ENCODE measurements around the gene MACROD2.

Gene MACROD2

DNA sequence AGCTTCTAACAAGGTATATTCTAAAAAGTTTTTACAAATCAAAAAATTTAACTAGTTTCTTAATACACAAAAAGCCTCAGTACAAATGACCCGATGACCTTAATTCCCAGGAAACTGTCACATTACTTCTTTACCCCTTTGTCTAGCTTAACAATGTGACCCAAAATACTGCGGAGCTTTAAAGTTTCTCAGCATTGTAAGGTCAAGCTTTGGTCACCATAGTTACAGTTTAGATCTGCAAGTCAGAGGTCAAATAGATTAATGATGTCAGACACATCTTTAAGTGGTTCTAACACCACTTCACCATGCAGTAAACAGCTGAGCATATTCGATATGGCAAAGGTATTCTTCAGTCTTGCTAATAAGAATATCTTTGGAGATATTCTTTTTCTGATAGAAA, 378.9 kb downstream of the MACROD2 start:
- Mint-ChIP-seq H3K36me3 (ENCODE audit: low read depth) (no peaks in the 10 kb centered on the region), H3K27me3 (ENCODE audit: low read depth) (no peaks in the 10 kb centered on the region)

DNA sequence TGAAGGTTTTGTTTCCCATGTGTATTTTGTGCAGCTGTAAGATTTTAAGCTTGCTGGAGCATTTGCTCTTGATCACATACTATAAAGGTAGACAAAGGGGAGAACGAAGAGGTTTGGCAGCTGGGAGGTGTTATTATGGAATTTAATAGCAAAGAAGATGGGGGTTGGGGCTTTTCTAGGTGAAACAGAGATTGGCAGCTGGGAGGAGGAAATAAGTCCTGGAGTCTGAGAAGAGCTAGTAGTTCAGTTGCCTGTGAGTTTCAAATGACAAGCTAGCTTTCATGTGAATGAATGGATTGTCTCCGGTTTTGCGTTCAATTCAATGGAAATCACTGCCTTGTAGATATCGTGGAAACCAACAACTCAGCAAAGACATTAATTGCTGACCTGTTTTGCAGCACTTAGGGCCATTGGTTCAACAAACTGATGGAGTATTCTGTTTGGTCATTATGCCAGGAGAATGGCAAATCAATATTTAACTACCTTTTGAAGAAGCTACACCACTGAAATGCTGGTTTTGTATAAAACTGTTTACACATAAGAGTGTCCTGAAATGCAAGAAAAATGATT, 380.2 kb downstream of the MACROD2 start:
- H3K36me3 Mint-ChIP-seq (ENCODE audit: low read depth): no peaks in the 10 kb centered on the region
- DNase-seq (ENCODE audit: low spot score): no peak
- H3K27ac Mint-ChIP-seq: no peak overlapping the region
- no peak overlapping the region for H3K4me3 Mint-ChIP-seq
- no peaks in the 10 kb centered on the region for H3K4me1 Mint-ChIP-seq (ENCODE audit: low read depth)
- H3K27me3 Mint-ChIP-seq (ENCODE audit: low read depth): no peaks in the 10 kb centered on the region
- peaks cover 20% of the 10 kb centered on the region for H3K9me3 Mint-ChIP-seq

More for the DNA sequence above, 378.9 kb downstream of the MACROD2 start:
- no peak for DNase-seq (ENCODE audit: low spot score)
- Mint-ChIP-seq H3K9me3 (peaks cover 11% of the 10 kb centered on the region), H3K4me3 (no peak overlapping the region), H3K4me1 (ENCODE audit: low read depth) (no peaks in the 10 kb centered on the region), H3K27ac (no peak overlapping the region)

DNA sequence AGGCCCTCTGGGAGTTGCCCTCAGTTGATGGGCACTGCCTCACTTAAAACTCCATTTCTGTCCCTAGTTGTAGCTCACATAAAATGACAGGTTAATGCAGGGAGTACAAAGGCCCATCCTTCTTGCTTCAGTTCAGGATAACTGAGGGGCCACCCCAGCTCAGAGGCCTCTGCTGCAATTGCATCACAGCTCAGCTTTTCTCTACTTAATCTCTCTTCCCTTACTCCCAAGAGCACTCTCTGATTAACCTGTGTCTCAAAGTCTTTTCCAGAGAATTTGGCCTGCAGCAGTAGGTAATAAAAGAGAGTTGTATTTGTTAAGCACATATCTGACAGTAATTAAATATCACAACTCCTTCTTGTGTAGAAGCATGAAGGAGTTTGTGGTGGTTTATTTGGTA, 383.0 kb downstream of the MACROD2 start:
- Mint-ChIP-seq H3K27me3 (ENCODE audit: low read depth) (no peaks in the 10 kb centered on the region), H3K9me3 (peaks cover 26% of the 10 kb centered on the region), H3K4me3 (no peak overlapping the region), H3K4me1 (ENCODE audit: low read depth) (no peaks in the 10 kb centered on the region), H3K27ac (no peak overlapping the region), H3K36me3 (ENCODE audit: low read depth) (no peaks in the 10 kb centered on the region)
- no peak for DNase-seq (ENCODE audit: low spot score)

GRCh38 chr20:14383335-14383734, 388.0 kb downstream of the MACROD2 start:
- H3K9me3 Mint-ChIP-seq: peaks cover 41% of the 10 kb centered on the region
- H3K4me3 Mint-ChIP-seq: no peak overlapping the region
- no peak for DNase-seq (ENCODE audit: low spot score)
- H3K27ac Mint-ChIP-seq: no peak overlapping the region
- H3K27me3 Mint-ChIP-seq (ENCODE audit: low read depth): no peaks in the 10 kb centered on the region
- H3K36me3 Mint-ChIP-seq (ENCODE audit: low read depth): no peaks in the 10 kb centered on the region
- no peaks in the 10 kb centered on the region for H3K4me1 Mint-ChIP-seq (ENCODE audit: low read depth)

GRCh38 chr20:14384416-14385175, 389.3 kb downstream of the MACROD2 start:
- no peak for DNase-seq (ENCODE audit: low spot score)
- Mint-ChIP-seq H3K4me1 (ENCODE audit: low read depth) (no peaks in the 10 kb centered on the region), H3K4me3 (no peak overlapping the region), H3K9me3 (peaks cover 46% of the 10 kb centered on the region), H3K27me3 (ENCODE audit: low read depth) (no peaks in the 10 kb centered on the region), H3K27ac (no peak overlapping the region), H3K36me3 (ENCODE audit: low read depth) (no peaks in the 10 kb centered on the region)

- no peak overlapping the region for H3K27ac Mint-ChIP-seq
- H3K36me3 Mint-ChIP-seq (ENCODE audit: low read depth): no peaks in the 10 kb centered on the region
- H3K27me3 Mint-ChIP-seq (ENCODE audit: low read depth): no peaks in the 10 kb centered on the region
Observed at GRCh38 chr20:14385176-14385740, 389.9 kb downstream of the MACROD2 start.

GRCh38 chr20:14386726-14387125, 391.4 kb downstream of the MACROD2 start:
- Mint-ChIP-seq H3K4me3 (no peak overlapping the region), H3K27me3 (ENCODE audit: low read depth) (no peaks in the 10 kb centered on the region), H3K27ac (no peak overlapping the region), H3K9me3 (peaks cover 41% of the 10 kb centered on the region), H3K4me1 (ENCODE audit: low read depth) (no peaks in the 10 kb centered on the region), H3K36me3 (ENCODE audit: low read depth) (no peaks in the 10 kb centered on the region)
- no peak for DNase-seq (ENCODE audit: low spot score)

More at GRCh38 chr20:14385176-14385740, 389.9 kb downstream of the MACROD2 start:
- peaks cover 44% of the 10 kb centered on the region for H3K9me3 Mint-ChIP-seq
- no peak for DNase-seq (ENCODE audit: low spot score)
- H3K4me1 Mint-ChIP-seq (ENCODE audit: low read depth): no peaks in the 10 kb centered on the region
- no peak overlapping the region for H3K4me3 Mint-ChIP-seq

DNA sequence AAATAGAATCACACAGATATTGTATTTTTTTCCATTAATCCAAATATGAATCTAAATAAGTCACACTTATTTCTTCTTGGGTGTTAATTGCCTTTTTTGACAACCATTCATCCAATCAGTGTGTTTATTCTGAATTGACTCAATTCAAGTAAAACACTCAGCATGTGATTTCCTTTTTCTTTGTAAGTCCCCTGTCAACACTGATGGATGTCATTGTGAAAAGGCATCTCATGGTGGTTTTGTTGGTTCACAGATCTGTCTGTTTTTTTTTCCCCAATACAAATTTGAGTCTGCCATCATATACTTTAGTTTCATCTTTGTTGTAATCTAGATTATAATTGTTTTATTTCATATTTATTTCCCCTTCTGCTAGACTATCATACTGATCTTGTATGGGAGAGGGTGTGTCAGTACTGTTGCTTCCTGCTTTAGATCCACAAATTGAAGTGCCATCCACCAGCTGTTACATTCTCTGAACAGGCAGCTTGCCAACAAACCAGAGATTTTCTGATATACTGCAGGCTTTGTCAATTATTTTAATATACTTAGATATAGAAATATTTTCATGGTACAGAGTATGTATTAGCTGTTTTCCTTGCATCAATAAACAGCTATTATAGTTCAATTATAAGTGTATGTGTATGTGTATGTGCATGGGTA, 406.3 kb downstream of the MACROD2 start:
- Mint-ChIP-seq H3K9me3 (peaks cover 42% of the 10 kb centered on the region), H3K4me1 (ENCODE audit: low read depth) (no peaks in the 10 kb centered on the region), H3K27me3 (ENCODE audit: low read depth) (no peaks in the 10 kb centered on the region), H3K36me3 (ENCODE audit: low read depth) (no peaks in the 10 kb centered on the region), H3K4me3 (no peak overlapping the region), H3K27ac (no peak overlapping the region)
- no peak for DNase-seq (ENCODE audit: low spot score)

DNA sequence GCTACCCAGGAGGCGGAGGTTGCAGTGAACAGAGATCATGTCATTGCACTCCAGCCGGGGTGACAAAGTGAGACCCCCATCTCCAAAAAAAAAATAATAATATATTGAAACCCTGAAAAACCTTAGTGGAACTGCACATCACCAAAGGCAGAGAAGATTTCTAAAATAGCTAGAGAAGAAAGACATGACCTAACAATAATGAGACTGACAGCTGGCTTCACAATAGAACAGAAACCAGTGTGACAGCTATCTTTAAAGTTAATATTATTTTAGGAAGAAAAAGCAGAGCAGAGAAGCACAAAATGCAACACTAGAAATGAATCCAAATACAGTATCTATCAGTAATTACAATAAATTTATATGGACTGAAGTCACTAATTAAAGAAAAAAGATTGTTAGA, 409.2 kb downstream of the MACROD2 start:
- no peak for DNase-seq (ENCODE audit: low spot score)
- no peaks in the 10 kb centered on the region for H3K27me3 Mint-ChIP-seq (ENCODE audit: low read depth)
- H3K9me3 Mint-ChIP-seq: peaks cover 41% of the 10 kb centered on the region
- no peak overlapping the region for H3K4me3 Mint-ChIP-seq
- H3K27ac Mint-ChIP-seq: no peak overlapping the region
- no peaks in the 10 kb centered on the region for H3K4me1 Mint-ChIP-seq (ENCODE audit: low read depth)
- no peaks in the 10 kb centered on the region for H3K36me3 Mint-ChIP-seq (ENCODE audit: low read depth)

- H3K4me3 Mint-ChIP-seq: no peak overlapping the region
- H3K27me3 Mint-ChIP-seq (ENCODE audit: low read depth): no peaks in the 10 kb centered on the region
- no peak for DNase-seq (ENCODE audit: low spot score)
- no peak overlapping the region for H3K27ac Mint-ChIP-seq
- H3K9me3 Mint-ChIP-seq: peaks cover 27% of the 10 kb centered on the region
- H3K36me3 Mint-ChIP-seq (ENCODE audit: low read depth): no peaks in the 10 kb centered on the region
- H3K4me1 Mint-ChIP-seq (ENCODE audit: low read depth): no peaks in the 10 kb centered on the region
Observed at GRCh38 chr20:14406495-14406894, 411.2 kb downstream of the MACROD2 start.

DNA sequence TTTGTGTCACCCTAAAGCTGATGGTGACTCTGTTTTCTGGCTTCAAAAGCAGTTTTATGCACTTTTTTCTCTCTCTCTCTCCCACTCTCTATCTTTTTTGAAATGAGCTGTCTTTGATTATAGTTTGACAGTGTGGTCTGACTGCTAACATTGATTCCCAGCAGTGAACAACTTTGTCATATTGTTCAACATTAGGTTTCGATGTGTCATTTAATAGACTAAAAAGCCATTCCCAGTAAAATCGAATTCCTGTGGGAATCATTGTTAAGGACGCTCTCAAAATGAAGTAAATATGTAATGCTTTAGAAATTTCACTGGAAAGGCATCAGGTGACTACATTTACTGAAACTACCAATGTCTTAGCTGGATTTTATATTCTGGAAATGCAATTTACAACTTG, 412.0 kb downstream of the MACROD2 start:
- H3K4me1 Mint-ChIP-seq (ENCODE audit: low read depth): no peaks in the 10 kb centered on the region
- H3K27ac Mint-ChIP-seq: no peak overlapping the region
- no peaks in the 10 kb centered on the region for H3K36me3 Mint-ChIP-seq (ENCODE audit: low read depth)
- DNase-seq (ENCODE audit: low spot score): no peak
- H3K9me3 Mint-ChIP-seq: peaks cover 33% of the 10 kb centered on the region
- no peak overlapping the region for H3K4me3 Mint-ChIP-seq
- H3K27me3 Mint-ChIP-seq (ENCODE audit: low read depth): no peaks in the 10 kb centered on the region

DNA sequence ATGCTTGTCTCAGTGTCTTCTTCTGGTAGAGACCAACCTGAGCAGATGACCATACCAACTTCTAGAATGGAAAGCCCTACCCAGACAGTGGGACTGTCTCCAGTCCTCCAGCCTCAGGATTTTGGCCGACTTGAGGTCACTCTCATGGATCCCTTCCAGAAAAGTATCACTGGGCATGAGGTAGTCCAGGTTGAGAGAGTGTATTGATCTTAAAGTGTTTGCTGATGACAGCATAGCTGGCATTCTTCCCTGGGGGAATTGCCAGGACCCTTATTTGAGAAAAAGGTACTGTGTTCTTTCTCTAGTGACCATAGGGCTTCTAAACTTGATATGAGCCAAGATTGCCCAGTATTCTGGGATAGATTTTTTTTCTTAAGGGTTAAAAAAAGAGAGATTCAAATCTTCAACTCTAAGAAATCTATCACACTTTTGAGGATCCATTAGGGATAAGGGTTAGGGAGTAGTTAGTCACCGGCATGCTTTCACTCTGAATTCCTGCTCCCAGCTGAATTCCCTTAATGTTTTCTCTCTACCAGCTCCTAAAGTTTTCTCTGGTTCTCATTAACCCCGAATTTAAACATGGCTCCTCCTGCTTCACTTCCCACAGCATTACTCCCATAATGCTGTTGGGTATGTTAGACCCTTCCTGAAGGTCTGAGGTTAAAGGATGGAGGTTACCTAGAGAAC, 415.7 kb downstream of the MACROD2 start:
- Mint-ChIP-seq H3K4me1 (ENCODE audit: low read depth) (no peaks in the 10 kb centered on the region), H3K27ac (no peak overlapping the region), H3K9me3 (peaks cover 33% of the 10 kb centered on the region), H3K36me3 (ENCODE audit: low read depth) (no peaks in the 10 kb centered on the region), H3K27me3 (ENCODE audit: low read depth) (no peaks in the 10 kb centered on the region), H3K4me3 (no peak overlapping the region)
- DNase-seq (ENCODE audit: low spot score): no peak

- no peak overlapping the region for H3K27ac Mint-ChIP-seq
- H3K9me3 Mint-ChIP-seq: peaks cover 36% of the 10 kb centered on the region
- no peak for DNase-seq (ENCODE audit: low spot score)
- H3K4me1 Mint-ChIP-seq (ENCODE audit: low read depth): no peaks in the 10 kb centered on the region
- H3K36me3 Mint-ChIP-seq (ENCODE audit: low read depth): no peaks in the 10 kb centered on the region
- H3K4me3 Mint-ChIP-seq: no peak overlapping the region
- H3K27me3 Mint-ChIP-seq (ENCODE audit: low read depth): no peaks in the 10 kb centered on the region
Observed at GRCh38 chr20:14412065-14412681, 416.9 kb downstream of the MACROD2 start.
